Esophagus muscularis mucosa (tissue), 4 donors: ENCODE data around the gene PLBD2. TPM values are rescaled to one million over a fixed set of nuclear protein-coding genes. Genes with fewer than 3 reads are reported as not detected.

Experiments used
- DNase-seq: peaks from one replicate; pipeline ENCODE4 v3.0.0-alpha.2; 2017; ENCODE audit errors: extremely low spot score
- H3K27ac ChIP-seq, 4 donors: fragments of 200-600 bp; sonication (generic); replicated peaks in 1 of 4; 1 replicate in 3 of 4; 2 replicates in 1 of 4; pipeline ENCODE4 v1.5.1; 2016 to 2019; ENCODE audit warnings: mild to moderate bottlenecking in 1 of 4
- H3K27me3 ChIP-seq, 4 donors: fragments of 200-600 bp; sonication (generic); one replicate each; pipeline versions ENCODE4 v1.5.1 to v1.6.0; 2016 to 2019
- H3K36me3 ChIP-seq, 4 donors: fragments of 200-600 bp; sonication (generic); one replicate each; pipeline ENCODE4 v1.5.1; 2016 to 2019
- H3K4me1 ChIP-seq, 4 donors: fragments of 200-600 bp; sonication (generic); one replicate each; pipeline ENCODE4 v1.5.1; 2016 to 2019
- H3K4me3 ChIP-seq, 4 donors: fragments of 200-600 bp; sonication (generic); 1 replicate in 2 of 4; 2 replicates in 2 of 4; pipeline ENCODE4 v1.5.1; 2016 to 2019; ENCODE audit warnings: mild to moderate bottlenecking in 4 of 4, moderate library complexity in 1 of 4
- H3K9me3 ChIP-seq, 4 donors: fragments of 200-600 bp; sonication (generic); 1 replicate in 3 of 4; 2 replicates in 1 of 4; pipeline ENCODE4 v1.5.1; 2016 to 2019
- CTCF ChIP-seq, 3 experiments: fragments of 200-600 bp in 2 of 3; fragments of 450-650 bp in 1 of 3; sonication (generic) in 2 of 3; IDR thresholded peaks; one replicate each; pipeline ENCODE4 v1.5.1; 2017 to 2019; ENCODE audit warnings: antibody characterized with exemption in 3 of 3, mild to moderate bottlenecking in 2 of 3, moderate library complexity in 1 of 3
- EP300 ChIP-seq: sonication (generic); formaldehyde crosslinking; IDR thresholded peaks from one replicate; pipeline ENCODE4 v1.6.1; 2017; ENCODE audit warnings: antibody characterized with exemption
- POLR2A ChIP-seq: fragments of 450-650 bp; IDR thresholded peaks from one replicate; pipeline ENCODE4 v1.6.1; 2017; ENCODE audit warnings: antibody characterized with exemption, moderate library complexity, mild to moderate bottlenecking, low read depth
- POLR2AphosphoS5 ChIP-seq, 2 donors: sonication (generic); formaldehyde crosslinking; IDR thresholded peaks; one replicate each; pipeline ENCODE4 v1.6.1; 2017; ENCODE audit warnings: antibody characterized with exemption in 2 of 2
- WGBS: methylation state at CpG from one replicate; pipeline ENCODE4 v1.1.5; 2018; 5-methylcytosine and 5-hydroxymethylcytosine counted together
- intact Hi-C: fragments of 100-400 bp; cut with DNase I; formaldehyde crosslinking; loops from one replicate; pipeline ENCODE4 v1.15.1; 2023
- total RNA-seq, 4 donors: library from RNA; depleted of rRNA; stranded (reverse); fragments of >200 nt; gene quantifications; one replicate each; pipeline versions ENCODE4 v1.1.0 to v1.2.1, GENCODE V29; 2016

The PLBD2 gene
- total RNA-seq, 4 donors from 2014 or later, result 30.2 to 60.9 (median 33.1) TPM

GRCh38 chr12:113396828-113397496 is 38.6 kb downstream of the PLBD2 start:
- 66% methylated on average over 9 of the region's 16 CpGs for WGBS
- H3K27me3 ChIP-seq, result peaks cover 0 to 39% (median 0%) of the 10 kb centered on the region in 4 donors
- TF ChIP-seq EP300, result no peak
- TF ChIP-seq POLR2A, result no peak
- TF ChIP-seq CTCF (IDR thresholded peaks at IDR 0.05), result no peak
- TF ChIP-seq POLR2AphosphoS5 (IDR thresholded peaks at IDR 0.05), result no peak
- H3K27ac ChIP-seq, result no peak overlapping the region
- DNase-seq, result no peak
- no peak overlapping the region for H3K4me3 ChIP-seq
- H3K9me3 ChIP-seq, result no peaks in the 10 kb centered on the region
- H3K4me1 ChIP-seq, result no peaks in the 10 kb centered on the region
- H3K36me3 ChIP-seq, result no peaks in the 10 kb centered on the region
- intact Hi-C loops, result no loop called here

- DNase-seq, result no peak
- Histone ChIP-seq H3K27me3 (peaks cover 0 to 46% (median 0%) of the 10 kb centered on the region in 4 donors), H3K4me3 (no peak overlapping the region), H3K9me3 (no peaks in the 10 kb centered on the region), H3K27ac (no peak overlapping the region), H3K36me3 (no peaks in the 10 kb centered on the region), H3K4me1 (no peaks in the 10 kb centered on the region)
- TF ChIP-seq EP300 (no peak), POLR2AphosphoS5 (IDR thresholded peaks at IDR 0.05) (no peak), CTCF (IDR thresholded peaks at IDR 0.05) (no peak), POLR2A (no peak)
- WGBS, result 69% methylated on average over 10 of the region's 10 CpGs
- intact Hi-C loops, result no loop called here
These were observed 39.3 kb downstream of the PLBD2 start for GRCh38 chr12:113397497-113398197.

- no peak for TF ChIP-seq EP300
- no peak for TF ChIP-seq CTCF (IDR thresholded peaks at IDR 0.05)
- TF ChIP-seq POLR2AphosphoS5 (IDR thresholded peaks at IDR 0.05), result no peak
- TF ChIP-seq POLR2A, result no peak
- no peak overlapping the region for H3K4me3 ChIP-seq
- H3K9me3 ChIP-seq, result no peaks in the 10 kb centered on the region
- peaks cover under 1 to 3% (median 1%) of the 10 kb centered on the region in 4 donors for H3K4me1 ChIP-seq
- WGBS, result 86% methylated on average over 18 of the region's 26 CpGs
- no peak overlapping the region for H3K27ac ChIP-seq
- H3K36me3 ChIP-seq, result no peaks in the 10 kb centered on the region
- intact Hi-C loops, result no loop called here
- H3K27me3 ChIP-seq, result peaks cover 0 to 56% (median 0%) of the 10 kb centered on the region in 4 donors
- no peak for DNase-seq
These were observed 40.2 kb downstream of the PLBD2 start for GRCh38 chr12:113398346-113399290.

GRCh38 chr12:113399490-113399889 is 41.1 kb downstream of the PLBD2 start:
- 88% methylated on average over 7 of the region's 12 CpGs for WGBS
- peaks cover 0 to 60% (median 0%) of the 10 kb centered on the region in 4 donors for H3K27me3 ChIP-seq
- no peak overlapping the region for H3K4me3 ChIP-seq
- H3K27ac ChIP-seq, result no peak overlapping the region
- intact Hi-C loops, result no loop called here
- no peaks in the 10 kb centered on the region for H3K36me3 ChIP-seq
- no peak for TF ChIP-seq POLR2AphosphoS5 (IDR thresholded peaks at IDR 0.05)
- TF ChIP-seq POLR2A, result no peak
- TF ChIP-seq EP300, result no peak
- H3K9me3 ChIP-seq, result no peaks in the 10 kb centered on the region
- peaks cover 3 to 10% (median 7%) of the 10 kb centered on the region in 4 donors for H3K4me1 ChIP-seq
- no peak for DNase-seq
